ENCODE measurements around the gene GLT1D1. TPM values are rescaled to one million over a fixed set of nuclear protein-coding genes. Genes with fewer than 3 reads are reported as not detected.
A peak's percentile ranks its signal among the peaks of the same experiment; 100 is the strongest.

GLT1D1 gene
- total and polyA plus RNA-seq, 2 experiments from 2014 or later, result 0.83 to 2.7 TPM

- peak overlapping the region; percentile 74 for H3K27ac ChIP-seq
- no peaks in the 10 kb centered on the region for H3K27me3 ChIP-seq
- peak overlapping the region; percentile 84 for H3K4me3 ChIP-seq
- TF ChIP-seq CTCF (IDR thresholded peaks at IDR 0.05; ENCODE audit: low read depth, low read length), result no peak
- DNase-seq (ENCODE audit: low read depth in 1 of 2, low spot score in 1 of 2), result peak in 1 of 2 donors; percentile 54
- H3K36me3 ChIP-seq, result no peaks in the 10 kb centered on the region
- peaks cover 8% of the 10 kb centered on the region for H3K4me1 ChIP-seq (ENCODE audit: low read depth)
- H3K9me3 ChIP-seq (ENCODE audit: low read depth), result no peaks in the 10 kb centered on the region
Observed at GRCh38 chr12:128823216-128823915, 29.9 kb upstream of the GLT1D1 start.

- Histone ChIP-seq H3K27me3 (no peaks in the 10 kb centered on the region), H3K4me3 (peak within 1 kb of the TSS; percentile 86), H3K4me1 (ENCODE audit: low read depth) (peaks cover 8% of the 10 kb centered on the region), H3K27ac (peak within 1 kb of the TSS; percentile 94), H3K36me3 (no peaks in the 10 kb centered on the region), H3K9me3 (ENCODE audit: low read depth) (no peaks in the 10 kb centered on the region)
- TF ChIP-seq CTCF (IDR thresholded peaks at IDR 0.05; ENCODE audit: low read depth, low read length), result peak; percentile 22
- DNase-seq (ENCODE audit: low read depth in 1 of 2, low spot score in 1 of 2), result peak; percentile 93 to 97
Observed at GRCh38 chr12:128823916-128824839, 29.1 kb upstream of the GLT1D1 start, which contains the start of gene SLC15A4. Gene SLC15A4, minus strand, starts transcription at chr12:128823958. Its CDS starts 15 bp downstream, at chr12:128823943.

- no peak overlapping the region for H3K4me3 ChIP-seq
- no peak overlapping the region for H3K27ac ChIP-seq
- H3K27me3 ChIP-seq, result no peaks in the 10 kb centered on the region
- DNase-seq (ENCODE audit: low read depth in 1 of 2, low spot score in 1 of 2), result no peak
- H3K9me3 ChIP-seq (ENCODE audit: low read depth), result no peaks in the 10 kb centered on the region
- peaks cover 8% of the 10 kb centered on the region for H3K4me1 ChIP-seq (ENCODE audit: low read depth)
- no peaks in the 10 kb centered on the region for H3K36me3 ChIP-seq
- no peak for TF ChIP-seq CTCF (IDR thresholded peaks at IDR 0.05; ENCODE audit: low read depth, low read length)
Observed at GRCh38 chr12:128825835-128826234, 27.4 kb upstream of the GLT1D1 start.

- H3K27me3 ChIP-seq, result no peaks in the 10 kb centered on the region
- DNase-seq (ENCODE audit: low read depth in 1 of 2, low spot score in 1 of 2), result no peak
- H3K9me3 ChIP-seq (ENCODE audit: low read depth), result no peaks in the 10 kb centered on the region
- peaks cover 5% of the 10 kb centered on the region for H3K4me1 ChIP-seq (ENCODE audit: low read depth)
- TF ChIP-seq CTCF (IDR thresholded peaks at IDR 0.05; ENCODE audit: low read depth, low read length), result no peak
- no peaks in the 10 kb centered on the region for H3K36me3 ChIP-seq
- no peak overlapping the region for H3K4me3 ChIP-seq
- no peak overlapping the region for H3K27ac ChIP-seq
Observed at GRCh38 chr12:128827724-128828123, 25.6 kb upstream of the GLT1D1 start.

GRCh38 chr12:128829861-128830504 is 23.3 kb upstream of the GLT1D1 start:
- TF ChIP-seq CTCF (IDR thresholded peaks at IDR 0.05; ENCODE audit: low read depth, low read length), result no peak
- Histone ChIP-seq H3K36me3 (no peaks in the 10 kb centered on the region), H3K27me3 (no peaks in the 10 kb centered on the region), H3K4me3 (no peak overlapping the region), H3K9me3 (ENCODE audit: low read depth) (no peaks in the 10 kb centered on the region), H3K27ac (no peak overlapping the region), H3K4me1 (ENCODE audit: low read depth) (no peaks in the 10 kb centered on the region)
- DNase-seq (ENCODE audit: low read depth in 1 of 2, low spot score in 1 of 2), result no peak
